Upper lobe of right lung (tissue), 1 donor: ENCODE measurements around the gene ZDHHC17. TPM values are rescaled to one million over a fixed set of nuclear protein-coding genes. Genes with fewer than 3 reads are reported as not detected.
"Not testable (repeated sequence)": the region's sequence is repeated elsewhere in the genome, so short reads cannot be mapped to it uniquely, and the experiment has no call there.

ENCODE experiments used
- ATAC-seq: fragments of 200-7000 bp; cut with Tn5 transposase; one replicate; pipeline ENCODE4 v1.9.1; 2020; ENCODE audit warnings: mild to moderate bottlenecking, moderate library complexity
- DNase-seq: peaks from one replicate; pipeline ENCODE4 v3.0.0-alpha.2; 2020
- H3K27ac ChIP-seq: fragments of 200-600 bp; one replicate; pipeline ENCODE4 v1.8.0; 2022
- H3K27me3 ChIP-seq: fragments of 200-600 bp; one replicate; pipeline ENCODE4 v1.8.0; 2022; ENCODE audit warnings: mild to moderate bottlenecking
- H3K36me3 ChIP-seq: fragments of 200-600 bp; one replicate; pipeline ENCODE4 v1.8.0; 2022
- H3K4me1 ChIP-seq: fragments of 200-600 bp; one replicate; pipeline ENCODE4 v1.8.0; 2022
- H3K4me3 ChIP-seq: fragments of 200-600 bp; one replicate; pipeline ENCODE4 v1.8.0; 2022; ENCODE audit warnings: mild to moderate bottlenecking
- H3K9me3 ChIP-seq: fragments of 200-600 bp; one replicate; pipeline ENCODE4 v1.8.0; 2022
- intact Hi-C: fragments of 100-400 bp; cut with DNase I; formaldehyde crosslinking; loops from one replicate; pipeline ENCODE4 v1.11.0; 2022
- total RNA-seq: library from RNA; stranded (reverse); fragmentation: NEBNext Ultra II Directional; extraction: Animal tissue kit (Norgen Biotek cat#: 25700); gene quantifications from one replicate; pipeline ENCODE4 v1.2.1, GENCODE V29; 2021
- TF ChIP-seq, protein P1 (sequence below): fragments of 200-600 bp; IDR thresholded peaks from one replicate; pipeline ENCODE4 v1.8.0; 2022; ENCODE audit warnings: antibody characterized with exemption
- donor health status: DM: no; HTN: yes; CAD: no; lungs with severe emphysema.

ZDHHC17 gene
- total RNA-seq, 1 donor from 2014 or later: 35.0 TPM

- no peaks in the 10 kb centered on the region for H3K9me3 ChIP-seq
- intact Hi-C loops: no loop called here
- H3K36me3 ChIP-seq: no peaks in the 10 kb centered on the region
- H3K27me3 ChIP-seq: no peaks in the 10 kb centered on the region
- DNase-seq: no peak
- TF ChIP-seq, protein P1, sequence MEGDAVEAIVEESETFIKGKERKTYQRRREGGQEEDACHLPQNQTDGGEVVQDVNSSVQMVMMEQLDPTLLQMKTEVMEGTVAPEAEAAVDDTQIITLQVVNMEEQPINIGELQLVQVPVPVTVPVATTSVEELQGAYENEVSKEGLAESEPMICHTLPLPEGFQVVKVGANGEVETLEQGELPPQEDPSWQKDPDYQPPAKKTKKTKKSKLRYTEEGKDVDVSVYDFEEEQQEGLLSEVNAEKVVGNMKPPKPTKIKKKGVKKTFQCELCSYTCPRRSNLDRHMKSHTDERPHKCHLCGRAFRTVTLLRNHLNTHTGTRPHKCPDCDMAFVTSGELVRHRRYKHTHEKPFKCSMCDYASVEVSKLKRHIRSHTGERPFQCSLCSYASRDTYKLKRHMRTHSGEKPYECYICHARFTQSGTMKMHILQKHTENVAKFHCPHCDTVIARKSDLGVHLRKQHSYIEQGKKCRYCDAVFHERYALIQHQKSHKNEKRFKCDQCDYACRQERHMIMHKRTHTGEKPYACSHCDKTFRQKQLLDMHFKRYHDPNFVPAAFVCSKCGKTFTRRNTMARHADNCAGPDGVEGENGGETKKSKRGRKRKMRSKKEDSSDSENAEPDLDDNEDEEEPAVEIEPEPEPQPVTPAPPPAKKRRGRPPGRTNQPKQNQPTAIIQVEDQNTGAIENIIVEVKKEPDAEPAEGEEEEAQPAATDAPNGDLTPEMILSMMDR: no peak
- no peak overlapping the region for H3K4me3 ChIP-seq
- no peak for ATAC-seq
- no peaks in the 10 kb centered on the region for H3K4me1 ChIP-seq
- H3K27ac ChIP-seq: no peak overlapping the region
These were observed 44.5 kb upstream of the ZDHHC17 start for GRCh38 chr12:76719171-76720041.

DNA sequence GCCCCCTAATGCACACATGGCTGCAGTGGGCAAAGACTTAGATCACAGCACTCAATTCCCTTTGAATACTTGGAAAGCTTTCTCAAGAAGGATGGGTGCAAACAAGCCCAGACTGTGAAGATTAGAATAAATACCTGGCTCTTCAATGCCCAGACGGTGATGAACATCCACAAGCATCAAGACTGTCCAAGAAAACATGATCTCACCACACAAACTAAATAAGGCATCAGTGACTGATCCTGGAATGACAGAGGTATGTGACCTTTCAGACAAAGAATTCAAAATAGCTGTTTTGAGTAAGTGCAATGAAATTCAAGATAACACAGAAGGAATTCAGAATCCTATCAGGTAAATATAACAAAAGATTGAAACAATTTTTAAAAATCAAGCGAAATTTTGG lies 43.8 kb upstream of the ZDHHC17 start:
- no peak for ATAC-seq

DNA sequence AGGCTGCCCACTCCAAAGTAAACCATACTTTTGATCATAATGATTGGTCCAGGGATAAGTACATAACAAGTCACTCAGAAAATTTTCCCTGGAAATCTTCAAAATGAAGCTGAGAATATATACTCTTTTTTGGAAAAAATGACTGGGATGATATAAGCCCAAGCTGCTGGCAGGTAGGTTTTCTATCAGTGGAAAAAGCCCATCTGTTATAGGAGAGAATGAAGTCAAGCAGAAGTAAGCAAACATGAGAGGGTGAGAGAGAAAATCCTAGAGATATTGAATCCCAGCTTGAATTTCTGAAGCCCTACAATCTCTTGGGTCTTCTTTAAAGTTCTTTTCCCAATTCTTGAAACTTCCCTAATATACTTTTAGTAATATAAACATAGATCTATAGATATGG lies 37.3 kb upstream of the ZDHHC17 start:
- H3K4me1 ChIP-seq: no peaks in the 10 kb centered on the region
- no peaks in the 10 kb centered on the region for H3K9me3 ChIP-seq
- ATAC-seq: no peak
- DNase-seq: no peak
- no peaks in the 10 kb centered on the region for H3K36me3 ChIP-seq
- H3K27me3 ChIP-seq: no peaks in the 10 kb centered on the region
- no peak overlapping the region for H3K4me3 ChIP-seq
- TF ChIP-seq, protein P1: no peak
- intact Hi-C loops: no loop called here
- H3K27ac ChIP-seq: no peak overlapping the region

More for the DNA sequence above, 43.8 kb upstream of the ZDHHC17 start:
- no peaks in the 10 kb centered on the region for H3K36me3 ChIP-seq
- H3K9me3 ChIP-seq: no peaks in the 10 kb centered on the region
- H3K4me1 ChIP-seq: no peaks in the 10 kb centered on the region
- TF ChIP-seq, protein P1: no peak
- no peak overlapping the region for H3K4me3 ChIP-seq
- H3K27me3 ChIP-seq: no peaks in the 10 kb centered on the region
- intact Hi-C loops: no loop called here
- DNase-seq: no peak
- no peak overlapping the region for H3K27ac ChIP-seq

DNA sequence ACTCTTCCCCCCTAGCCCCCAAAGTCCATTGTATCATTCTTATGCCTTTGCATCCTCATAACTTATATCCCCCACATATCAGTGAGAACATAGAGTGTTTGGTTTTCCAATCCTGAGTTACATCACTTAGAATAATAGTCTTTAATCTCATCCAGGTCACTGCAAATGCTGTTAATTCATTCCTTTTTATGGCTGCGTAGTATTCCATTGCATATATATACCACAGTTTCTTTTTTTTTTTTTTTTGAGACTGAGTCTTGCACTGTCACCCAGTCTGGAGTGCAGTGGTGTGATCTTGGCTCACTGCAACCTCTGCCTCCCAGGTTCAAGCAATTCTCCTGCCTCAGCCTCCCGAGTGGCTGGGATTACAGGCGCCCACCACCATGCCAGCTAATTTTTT lies 31.7 kb upstream of the ZDHHC17 start:
- DNase-seq, intact Hi-C loops, H3K9me3 ChIP-seq, H3K4me1 ChIP-seq, H3K36me3 ChIP-seq, H3K27ac ChIP-seq, ATAC-seq, H3K4me3 ChIP-seq, H3K27me3 ChIP-seq: not testable (repeated sequence)

DNA sequence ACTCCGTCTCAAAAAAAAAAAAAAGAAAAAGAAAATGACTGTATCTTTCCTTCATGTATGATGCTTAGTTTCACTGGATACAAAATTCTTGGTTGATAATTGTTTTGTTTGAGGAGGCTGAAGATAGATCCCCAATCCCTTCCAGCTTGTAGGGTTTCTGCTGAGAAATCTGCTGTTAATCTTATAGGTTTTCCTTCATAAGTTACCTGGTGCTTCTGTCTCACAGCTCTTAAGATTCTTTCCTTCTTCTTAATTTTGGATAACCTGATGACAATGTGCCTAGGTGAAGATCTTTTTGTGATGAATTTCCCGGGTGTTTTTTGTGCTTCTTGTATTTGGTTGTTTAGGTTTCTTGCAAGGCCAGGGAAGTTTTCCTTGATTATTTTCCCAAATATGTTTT lies 26.2 kb upstream of the ZDHHC17 start:
- ATAC-seq, H3K27ac ChIP-seq, H3K4me3 ChIP-seq, intact Hi-C loops, H3K36me3 ChIP-seq, H3K27me3 ChIP-seq, DNase-seq, H3K9me3 ChIP-seq, H3K4me1 ChIP-seq: not testable (repeated sequence)

- no peak overlapping the region for H3K27ac ChIP-seq
- DNase-seq (no peak), ATAC-seq (no peak)
- TF ChIP-seq, protein P1: no peak
- H3K36me3 ChIP-seq: no peaks in the 10 kb centered on the region
- H3K4me1 ChIP-seq: no peaks in the 10 kb centered on the region
- no peak overlapping the region for H3K4me3 ChIP-seq
- no peaks in the 10 kb centered on the region for H3K9me3 ChIP-seq
- H3K27me3 ChIP-seq: no peaks in the 10 kb centered on the region
- intact Hi-C loops: no loop called here
These were observed 24.9 kb upstream of the ZDHHC17 start for GRCh38 chr12:76738824-76739579.
